Mucosa of stomach (tissue), 1 donor: ENCODE data around the gene REV3L.

Experiments
- H3K27me3 ChIP-seq: one replicate; pipeline ENCODE4 v1.7.0; 2013; ENCODE audit warnings: mild to moderate bottlenecking, low read length; ENCODE audit not compliant: control insufficient read depth, insufficient read depth
- H3K36me3 ChIP-seq: one replicate; pipeline ENCODE4 v1.7.0; 2013; ENCODE audit warnings: low read length; ENCODE audit not compliant: control insufficient read depth, insufficient read depth
- H3K4me1 ChIP-seq: one replicate; pipeline ENCODE4 v1.7.0; 2013; ENCODE audit warnings: mild to moderate bottlenecking, low read length; ENCODE audit not compliant: control insufficient read depth, insufficient read depth
- H3K4me3 ChIP-seq: one replicate; pipeline ENCODE4 v1.7.0; 2013; ENCODE audit warnings: low read length
- H3K9ac ChIP-seq: one replicate; pipeline ENCODE4 v1.7.0; 2013; ENCODE audit warnings: mild to moderate bottlenecking, low read length, moderate library complexity
- H3K9me3 ChIP-seq: one replicate; pipeline ENCODE4 v1.7.0; 2013; ENCODE audit warnings: mild to moderate bottlenecking, low read length, moderate library complexity; ENCODE audit not compliant: control insufficient read depth
- donor health status: Pancreatic carcinoma.

The REV3L gene

DNA sequence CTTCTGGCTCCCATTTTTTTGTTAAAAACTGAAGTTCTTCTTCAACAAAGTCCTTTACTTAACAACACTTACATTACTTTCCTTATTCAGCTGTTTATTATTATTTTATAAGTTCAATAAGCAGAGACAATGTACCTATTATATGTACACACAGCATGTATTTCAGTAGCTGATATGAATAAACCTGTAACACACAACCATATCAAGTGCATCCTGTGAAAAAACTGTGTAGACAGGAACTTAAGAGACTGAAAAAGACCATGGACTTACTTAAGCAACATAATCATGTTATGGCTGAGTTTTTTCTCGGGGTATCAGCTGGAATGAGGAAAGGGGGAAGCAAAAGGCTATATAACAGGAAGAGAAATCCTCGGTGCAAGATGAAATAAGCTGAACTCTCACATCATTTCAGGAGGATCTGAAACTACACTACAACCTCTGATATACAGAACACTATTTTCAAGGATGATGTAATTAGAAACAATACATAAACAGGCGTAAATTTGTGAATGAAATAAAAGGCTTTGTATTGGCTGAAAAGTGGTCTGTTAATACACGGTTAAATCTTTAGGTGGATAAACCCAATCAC, 70.9 kb downstream of the REV3L start:
- no peak overlapping the region for H3K4me3 ChIP-seq
- H3K27me3 ChIP-seq: no peaks in the 10 kb centered on the region
- H3K36me3 ChIP-seq: no peaks in the 10 kb centered on the region
- H3K9ac ChIP-seq: no peak overlapping the region
- peaks cover 4% of the 10 kb centered on the region for H3K4me1 ChIP-seq
- H3K9me3 ChIP-seq: no peaks in the 10 kb centered on the region

GRCh38 chr6:111411046-111411445, 72.0 kb downstream of the REV3L start:
- no peaks in the 10 kb centered on the region for H3K9me3 ChIP-seq
- no peak overlapping the region for H3K9ac ChIP-seq
- no peak overlapping the region for H3K4me3 ChIP-seq
- no peaks in the 10 kb centered on the region for H3K36me3 ChIP-seq
- no peaks in the 10 kb centered on the region for H3K4me1 ChIP-seq
- no peaks in the 10 kb centered on the region for H3K27me3 ChIP-seq

- H3K9ac ChIP-seq: no peak overlapping the region
- no peaks in the 10 kb centered on the region for H3K36me3 ChIP-seq
- no peaks in the 10 kb centered on the region for H3K4me1 ChIP-seq
- no peaks in the 10 kb centered on the region for H3K9me3 ChIP-seq
- H3K4me3 ChIP-seq: no peak overlapping the region
- no peaks in the 10 kb centered on the region for H3K27me3 ChIP-seq
Measured at GRCh38 chr6:111410371-111410770, 72.6 kb downstream of the REV3L start.

- H3K9ac ChIP-seq: no peak overlapping the region
- no peaks in the 10 kb centered on the region for H3K4me1 ChIP-seq
- H3K9me3 ChIP-seq: no peaks in the 10 kb centered on the region
- H3K36me3 ChIP-seq: no peaks in the 10 kb centered on the region
- no peaks in the 10 kb centered on the region for H3K27me3 ChIP-seq
- H3K4me3 ChIP-seq: no peak overlapping the region
Measured at GRCh38 chr6:111409430-111409829, 73.6 kb downstream of the REV3L start.

GRCh38 chr6:111407686-111408085, 75.3 kb downstream of the REV3L start:
- Histone ChIP-seq H3K27me3 (no peaks in the 10 kb centered on the region), H3K4me3 (no peak overlapping the region), H3K9ac (no peak overlapping the region), H3K4me1 (no peaks in the 10 kb centered on the region), H3K36me3 (no peaks in the 10 kb centered on the region), H3K9me3 (no peaks in the 10 kb centered on the region)

DNA sequence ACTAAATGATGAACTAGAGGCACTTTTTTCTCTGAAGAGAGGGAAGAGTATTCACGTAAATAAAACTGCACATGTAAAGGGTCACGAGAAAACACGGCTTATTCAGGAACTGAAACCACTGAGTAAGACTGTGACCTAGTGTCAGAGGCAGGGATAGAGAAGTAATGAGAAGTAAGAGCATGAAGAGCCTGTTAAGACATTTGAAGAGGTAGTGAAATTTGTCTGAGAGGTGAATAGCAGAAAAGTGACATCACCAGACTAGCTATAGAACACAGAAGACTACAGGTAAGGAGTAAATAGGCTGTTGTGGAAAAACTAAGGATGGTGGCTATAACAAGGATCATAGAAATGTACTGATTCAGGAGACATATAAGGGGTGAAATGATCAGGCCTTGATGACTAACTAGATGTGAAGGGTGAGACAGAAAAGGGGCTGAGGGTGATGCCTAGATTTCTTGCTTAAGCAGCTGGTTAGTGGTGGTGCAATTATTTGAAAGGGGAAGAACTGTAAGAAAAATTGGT, 76.8 kb downstream of the REV3L start:
- Histone ChIP-seq H3K9me3 (no peaks in the 10 kb centered on the region), H3K27me3 (no peaks in the 10 kb centered on the region), H3K4me1 (no peaks in the 10 kb centered on the region), H3K36me3 (no peaks in the 10 kb centered on the region), H3K9ac (no peak overlapping the region), H3K4me3 (no peak overlapping the region)

DNA sequence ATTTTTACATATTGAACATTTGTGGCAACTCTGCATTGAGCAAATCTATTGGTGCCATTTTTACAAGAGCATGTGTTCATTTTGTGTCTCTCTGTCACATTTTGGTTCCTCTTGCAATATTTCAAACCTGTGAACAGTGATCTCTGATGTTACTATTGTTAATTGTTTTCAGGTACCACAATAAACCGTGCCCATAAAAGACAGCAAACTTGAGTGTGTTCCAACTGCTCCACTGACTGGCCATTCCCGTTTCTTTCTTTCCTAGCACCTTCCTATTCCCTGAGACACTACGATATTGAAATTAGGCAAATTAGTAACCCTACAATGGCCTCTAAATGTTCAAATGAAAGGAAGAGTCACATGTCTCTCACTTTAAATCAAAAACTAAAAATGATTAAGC, 79.6 kb downstream of the REV3L start:
- Histone ChIP-seq H3K4me1 (no peaks in the 10 kb centered on the region), H3K9ac (no peak overlapping the region), H3K36me3 (no peaks in the 10 kb centered on the region), H3K9me3 (no peaks in the 10 kb centered on the region), H3K4me3 (no peak overlapping the region), H3K27me3 (no peaks in the 10 kb centered on the region)

DNA sequence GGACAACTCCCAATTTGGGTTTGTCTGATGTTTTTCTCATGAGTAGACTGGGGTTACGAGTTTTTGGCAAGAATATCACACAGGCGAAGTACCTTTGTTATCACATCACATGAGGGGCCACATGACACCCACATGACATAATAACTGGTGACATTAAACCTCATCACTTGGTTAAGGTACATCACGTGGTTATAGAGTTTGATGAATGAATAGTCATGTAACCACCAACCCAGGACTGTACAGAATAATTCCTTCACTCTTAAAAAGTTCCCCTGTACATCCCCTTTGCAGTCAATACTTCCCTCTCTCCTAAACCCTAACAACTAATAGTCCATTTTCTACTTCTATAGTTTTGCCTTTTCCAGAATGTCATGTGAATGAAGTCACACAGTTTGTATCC, 83.4 kb downstream of the REV3L start:
- no peaks in the 10 kb centered on the region for H3K9me3 ChIP-seq
- no peaks in the 10 kb centered on the region for H3K27me3 ChIP-seq
- H3K4me1 ChIP-seq: no peaks in the 10 kb centered on the region
- no peaks in the 10 kb centered on the region for H3K36me3 ChIP-seq
- H3K9ac ChIP-seq: no peak overlapping the region
- no peak overlapping the region for H3K4me3 ChIP-seq

DNA sequence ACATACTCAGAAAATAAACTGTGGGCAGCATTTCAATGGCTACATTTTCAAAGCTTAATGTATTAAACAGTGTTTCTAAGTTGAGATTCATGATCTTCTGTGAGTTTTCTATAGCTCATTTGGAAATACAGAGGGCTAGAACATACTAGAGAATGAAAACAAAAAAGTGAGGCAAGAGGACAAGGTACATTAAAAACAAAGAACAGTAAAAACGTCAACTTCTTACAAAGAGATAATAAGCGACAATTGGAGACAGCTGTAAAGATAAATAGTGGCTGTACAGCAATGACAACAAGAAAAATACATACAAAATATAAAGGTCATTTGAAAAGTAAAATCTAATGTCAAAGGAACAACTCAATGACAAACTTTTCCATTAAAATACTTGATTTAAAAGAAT, 94.3 kb downstream of the REV3L start:
- Histone ChIP-seq H3K27me3 (no peaks in the 10 kb centered on the region), H3K9ac (no peak overlapping the region), H3K36me3 (no peaks in the 10 kb centered on the region), H3K9me3 (no peaks in the 10 kb centered on the region), H3K4me1 (no peaks in the 10 kb centered on the region), H3K4me3 (no peak overlapping the region)

DNA sequence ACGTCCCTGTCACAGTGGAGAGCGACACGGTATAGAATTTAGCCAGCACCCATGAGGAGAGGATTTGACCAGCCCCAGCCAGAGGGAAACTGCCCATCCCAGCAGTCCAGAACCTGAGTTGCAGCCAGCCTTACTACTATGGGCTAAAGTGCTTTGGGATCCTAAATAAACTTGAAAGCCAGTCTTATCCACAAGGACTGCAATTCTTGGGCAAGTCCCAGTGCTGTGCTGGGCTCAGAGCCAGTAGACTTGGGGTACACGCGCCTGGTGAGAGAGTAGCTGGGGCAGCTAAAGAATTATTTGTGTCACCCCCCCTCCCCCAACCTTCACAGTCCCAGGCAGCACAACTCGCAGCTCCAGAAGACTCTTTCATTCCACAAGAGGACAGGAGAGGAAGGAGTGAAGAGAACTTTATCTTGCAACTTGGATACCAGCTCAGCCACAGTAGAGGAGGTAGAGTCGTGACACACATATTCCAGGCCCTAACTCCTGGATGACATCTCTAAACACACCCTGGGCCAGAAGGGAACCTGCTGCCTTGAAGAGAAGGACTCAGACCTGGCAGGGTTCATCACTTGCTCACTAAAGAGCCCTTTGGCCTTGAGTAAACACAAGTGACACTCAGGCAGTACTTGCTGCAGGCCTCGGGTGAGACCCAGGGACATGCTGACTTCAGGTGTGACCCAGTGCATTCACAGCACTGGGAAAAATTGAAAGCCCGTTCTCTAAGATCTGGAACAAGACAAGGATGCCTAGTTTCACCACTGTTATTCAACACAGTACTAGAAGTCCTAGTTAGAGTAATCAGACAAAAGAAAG, 100.3 kb downstream of the REV3L start:
- H3K36me3 ChIP-seq: no peaks in the 10 kb centered on the region
- H3K9ac ChIP-seq: no peak overlapping the region
- no peaks in the 10 kb centered on the region for H3K27me3 ChIP-seq
- H3K4me1 ChIP-seq: no peaks in the 10 kb centered on the region
- H3K9me3 ChIP-seq: no peaks in the 10 kb centered on the region
- no peak overlapping the region for H3K4me3 ChIP-seq

DNA sequence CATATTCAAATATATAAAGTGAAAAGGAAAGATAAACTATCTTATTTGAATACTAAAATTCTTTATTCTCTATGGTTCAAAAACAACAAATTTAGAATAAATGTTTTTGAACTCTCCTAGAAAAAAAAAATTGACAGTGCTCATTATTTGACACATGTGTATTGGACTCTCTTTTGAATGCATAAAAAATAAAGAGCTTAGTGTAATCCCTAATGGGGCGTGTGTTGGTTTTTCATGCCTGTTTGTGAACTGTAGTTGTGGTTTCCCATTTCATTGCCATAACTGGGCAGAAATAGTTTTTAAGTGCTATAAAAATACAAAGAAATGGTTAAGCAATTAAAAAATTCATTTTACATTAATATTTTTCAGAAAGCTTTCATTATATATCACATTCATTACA, 101.3 kb downstream of the REV3L start:
- Histone ChIP-seq H3K36me3 (no peaks in the 10 kb centered on the region), H3K4me3 (no peak overlapping the region), H3K9me3 (no peaks in the 10 kb centered on the region), H3K4me1 (no peaks in the 10 kb centered on the region), H3K9ac (no peak overlapping the region), H3K27me3 (no peaks in the 10 kb centered on the region)

DNA sequence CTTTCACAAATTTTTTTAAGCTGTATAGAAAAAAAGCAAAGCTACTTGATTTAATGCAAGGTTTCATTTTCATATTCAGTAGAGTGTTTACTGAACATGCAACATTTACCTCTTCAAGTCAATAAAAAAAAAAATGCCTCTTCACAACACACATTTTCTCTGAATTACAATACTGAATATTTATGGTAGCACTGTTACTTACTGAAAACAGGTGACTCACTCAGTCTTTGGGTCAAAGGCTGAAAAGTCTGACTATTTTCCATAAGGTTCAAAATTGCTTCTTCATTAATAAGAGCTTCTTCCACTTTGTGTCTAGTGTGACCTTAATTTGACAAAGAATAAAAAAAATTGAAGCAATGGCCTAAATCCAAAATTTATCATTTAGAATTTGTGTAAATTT, 101.9 kb downstream of the REV3L start:
- Histone ChIP-seq H3K4me1 (no peaks in the 10 kb centered on the region), H3K4me3 (no peak overlapping the region), H3K9ac (no peak overlapping the region), H3K9me3 (no peaks in the 10 kb centered on the region), H3K36me3 (no peaks in the 10 kb centered on the region), H3K27me3 (no peaks in the 10 kb centered on the region)
